CD4-positive, alpha-beta T cell treated with Interleukin-21 for 1 hour (primary cell): Measurements from ENCODE around the gene ZIC4.

ENCODE experiments used
- DNase-seq: peaks from one replicate; pipeline ENCODE4 v3.0.0-alpha.2; 2020

Gene ZIC4

DNA sequence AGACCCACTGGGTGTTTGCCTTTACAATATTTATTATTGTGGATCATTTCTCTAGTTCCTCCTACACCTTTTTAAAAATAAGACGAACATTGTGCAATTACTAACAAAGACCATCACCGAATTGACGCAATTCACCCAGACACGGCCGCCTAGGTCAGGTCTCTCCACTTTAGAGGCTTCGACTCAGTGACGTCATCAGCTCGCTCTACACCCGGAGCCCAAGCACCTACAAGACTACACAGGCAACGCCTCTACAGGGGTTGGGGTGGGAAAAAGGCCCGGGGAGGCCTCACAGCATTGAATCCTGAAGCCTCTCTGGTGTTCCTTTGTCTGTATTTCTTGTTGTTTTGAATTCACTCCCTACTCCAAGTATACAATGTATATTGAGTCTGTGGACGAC, 16.6 kb downstream of the ZIC4 start:
- no peak for DNase-seq

DNA sequence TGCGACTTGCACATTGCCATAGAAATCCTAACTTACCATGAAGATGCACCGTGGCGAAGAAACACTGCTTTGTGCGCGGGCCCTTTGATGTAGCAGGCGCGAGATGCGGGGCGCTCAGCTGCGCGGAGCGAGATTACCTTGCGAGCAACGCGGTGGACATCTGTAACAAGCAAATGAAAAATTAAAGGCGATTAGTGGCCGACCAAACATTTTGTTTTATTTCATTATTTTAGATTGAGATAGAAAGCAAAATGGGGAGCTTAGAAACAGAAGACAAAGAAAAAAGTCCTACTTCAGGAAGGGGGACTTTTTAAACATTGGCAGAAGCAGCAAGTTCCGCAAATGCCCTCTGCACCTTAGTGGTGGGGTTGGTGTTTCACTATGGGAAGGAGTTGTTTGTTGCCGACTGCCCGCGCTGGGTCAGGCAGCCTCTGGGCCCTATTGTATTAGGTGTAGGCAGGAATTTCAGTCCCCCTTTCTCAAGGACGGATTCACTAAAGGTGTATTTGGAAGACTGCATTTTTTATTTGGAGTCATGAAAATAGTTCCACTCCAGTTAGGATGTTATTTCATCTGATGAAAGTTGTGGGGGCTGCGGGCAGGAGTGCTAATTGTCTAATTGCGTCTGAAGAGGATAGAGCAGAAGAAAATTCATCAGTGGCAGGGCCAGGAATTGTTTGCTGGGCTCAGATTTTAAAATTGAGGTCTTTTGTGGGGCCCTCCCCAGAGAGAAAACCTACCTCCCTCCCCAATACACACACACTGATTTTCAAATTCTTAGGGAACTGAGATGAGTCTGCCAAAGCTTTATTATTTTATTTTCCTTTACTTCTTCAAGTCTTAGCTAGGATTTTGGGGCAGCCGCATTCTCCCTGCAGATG, 17.4 kb downstream of the ZIC4 start:
- no peak for DNase-seq

DNA sequence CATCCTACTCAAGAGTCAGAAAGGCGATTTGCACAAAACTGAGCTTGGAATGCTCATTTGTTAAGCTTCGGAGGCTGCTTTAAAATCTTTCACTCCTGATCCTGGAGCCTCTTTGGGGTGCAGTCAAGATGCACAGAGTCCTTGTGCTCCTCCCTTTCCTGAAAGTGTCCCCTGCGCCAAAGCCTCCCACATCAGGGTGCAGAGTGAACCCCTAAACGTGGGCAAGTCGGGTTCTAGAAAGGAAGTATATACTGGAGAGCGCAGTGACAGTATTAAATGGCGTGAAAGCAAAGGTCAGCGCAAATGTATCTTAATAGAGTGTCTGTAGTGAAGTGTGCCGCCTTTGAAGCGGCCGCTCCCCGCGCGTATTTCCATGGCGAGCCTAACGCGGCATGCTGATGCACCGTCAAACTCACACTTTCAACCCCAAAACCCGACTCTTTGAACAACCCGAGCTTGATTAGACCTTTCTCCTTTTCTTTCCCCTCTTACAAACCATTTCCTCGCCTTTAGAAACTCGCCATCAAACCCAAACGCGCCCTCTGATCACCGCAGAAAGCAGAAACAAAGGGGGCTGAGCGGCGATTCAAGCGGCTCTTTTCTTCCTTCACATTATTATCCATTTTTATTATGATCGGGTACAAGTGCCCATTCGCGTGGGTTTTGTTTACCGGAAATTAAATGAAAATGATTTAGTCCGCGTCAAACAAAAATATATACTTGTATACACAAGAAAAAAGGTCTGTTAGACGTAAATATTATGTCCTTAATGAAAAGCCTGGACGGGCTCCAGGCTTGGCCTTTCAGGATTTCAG, 18.3 kb downstream of the ZIC4 start:
- DNase-seq: no peak

DNA sequence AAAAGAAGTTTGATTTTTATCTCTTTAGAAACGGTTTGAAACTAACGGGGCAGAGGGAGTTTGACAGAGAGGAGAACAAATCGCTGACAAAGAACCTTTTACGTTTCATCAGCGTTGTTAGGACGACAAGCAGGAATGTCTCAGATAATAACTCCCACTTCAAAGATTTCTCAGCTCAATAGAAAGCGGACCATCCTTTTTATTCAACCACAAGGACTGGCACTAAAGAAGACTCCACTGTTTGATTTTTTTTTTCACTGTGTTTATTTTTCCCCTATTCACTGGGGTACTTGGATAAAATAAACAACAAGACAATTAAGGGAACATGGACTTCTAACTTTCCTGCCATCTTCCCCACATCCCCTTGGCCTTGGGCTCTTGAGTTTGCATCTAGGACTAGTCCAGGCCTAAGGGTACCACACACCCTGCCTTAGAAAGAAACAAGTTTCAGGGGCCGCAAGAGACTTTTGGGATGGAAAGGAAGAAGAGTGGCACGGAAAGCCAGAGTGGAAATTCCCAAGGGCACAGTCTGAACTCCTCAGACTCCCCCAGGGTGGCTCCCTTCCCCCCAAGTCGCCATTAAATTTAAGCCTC, 19.0 kb downstream of the ZIC4 start:
- DNase-seq: no peak

DNA sequence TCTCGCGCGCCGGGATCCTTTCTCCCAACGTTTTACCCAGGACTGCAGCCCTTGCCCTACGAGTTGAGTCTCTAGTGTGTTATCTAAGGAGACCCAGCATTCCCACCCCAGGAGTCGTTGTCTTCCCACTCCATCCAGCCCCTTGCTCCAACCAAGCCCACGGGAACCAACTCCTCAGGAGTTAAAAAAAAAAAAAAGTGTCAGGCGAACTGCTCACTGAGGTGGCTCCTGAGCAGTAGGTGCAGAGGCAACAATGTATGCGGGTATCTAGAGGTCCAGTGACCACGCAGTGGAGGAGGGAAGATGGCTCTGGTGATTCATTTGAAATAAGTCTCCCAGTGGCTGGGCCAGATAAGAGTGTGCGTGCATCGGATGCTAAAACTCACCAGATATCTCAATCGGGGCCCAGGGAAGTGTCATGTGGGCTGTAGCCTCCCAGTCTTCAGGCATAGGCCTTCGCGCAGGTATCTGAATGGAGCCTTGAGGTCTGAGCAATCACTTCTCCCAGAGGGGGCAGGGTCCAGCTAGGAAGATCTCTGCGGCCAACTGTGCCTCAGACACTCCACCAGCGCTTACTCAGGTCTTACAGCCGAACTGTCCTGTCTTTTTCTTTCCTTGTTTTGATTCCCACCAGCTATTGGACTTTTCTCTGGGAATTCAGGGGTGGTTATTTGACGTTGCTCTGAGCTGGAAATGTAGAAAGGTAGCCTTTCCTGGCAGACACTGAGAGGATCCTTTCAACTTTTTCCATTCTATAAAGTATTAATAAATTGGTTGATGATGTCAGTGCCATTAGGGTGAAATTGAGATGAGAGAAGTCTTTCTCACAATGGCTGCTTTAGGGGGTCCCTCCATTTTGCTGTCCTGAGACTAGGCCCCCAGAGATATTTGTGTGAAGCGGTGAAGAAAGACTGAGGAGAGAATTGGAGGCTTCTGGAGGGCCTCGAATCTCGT, 21.0 kb downstream of the ZIC4 start:
- DNase-seq: no peak

DNA sequence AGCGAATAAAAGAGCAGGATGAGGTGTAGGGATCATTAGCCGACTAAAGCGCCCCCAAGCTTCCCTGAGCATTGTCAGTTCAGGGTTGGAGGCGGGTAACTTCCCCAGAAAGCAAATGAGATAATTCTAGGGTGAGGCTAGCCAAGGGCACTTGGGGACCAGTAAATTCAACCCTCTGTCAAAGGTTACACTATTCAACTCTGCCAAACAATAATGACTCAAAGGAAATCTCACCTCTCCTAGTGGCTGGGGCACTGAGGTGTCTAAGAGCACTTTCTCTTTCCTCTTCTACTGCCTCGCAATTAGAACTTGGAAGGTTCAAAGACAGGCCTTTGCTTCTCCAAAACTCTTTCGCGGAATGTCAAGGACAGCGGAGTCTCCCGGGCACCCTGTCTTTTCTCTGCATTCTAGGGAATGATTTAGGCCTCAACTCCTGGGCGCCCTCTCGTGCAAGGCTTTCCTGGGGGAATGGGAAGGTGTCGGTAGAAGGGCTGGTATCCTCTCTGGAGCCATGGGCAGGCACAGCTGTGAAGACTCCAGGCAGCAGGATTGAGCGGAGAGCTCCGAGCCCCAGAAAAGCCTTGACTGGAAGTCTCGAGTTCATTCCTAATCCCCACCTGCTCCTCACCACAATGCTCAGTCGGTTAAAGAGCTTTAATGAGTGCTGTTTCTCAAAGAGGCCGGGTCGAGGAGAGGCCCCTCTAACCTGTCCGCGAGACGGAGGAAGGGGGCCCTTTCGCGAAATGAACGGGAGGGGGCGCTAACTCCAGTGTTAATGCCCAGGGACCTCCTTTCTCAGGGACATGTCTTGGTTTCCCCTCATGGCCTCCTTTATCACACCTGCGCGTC, 21.9 kb downstream of the ZIC4 start:
- DNase-seq: no peak

DNA sequence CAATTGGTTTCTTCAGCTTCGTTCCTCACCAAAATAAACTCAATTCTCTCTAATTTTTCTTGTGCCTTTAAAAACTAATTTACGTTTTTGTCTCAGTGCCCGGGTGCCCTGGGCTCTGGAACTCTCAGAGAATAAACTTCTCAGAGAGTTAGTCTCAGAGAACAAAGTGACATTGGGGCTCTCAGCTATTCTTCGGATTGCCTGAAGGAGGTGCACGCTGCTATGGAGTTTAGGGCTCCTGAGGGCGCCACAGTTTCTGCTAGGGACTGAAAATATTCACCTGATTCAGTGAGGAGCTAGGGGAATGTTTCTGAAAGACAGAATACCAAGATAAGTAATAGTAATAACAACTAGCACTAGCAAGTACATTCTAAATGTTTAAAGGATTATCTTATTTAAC, 22.7 kb downstream of the ZIC4 start:
- no peak for DNase-seq

DNA sequence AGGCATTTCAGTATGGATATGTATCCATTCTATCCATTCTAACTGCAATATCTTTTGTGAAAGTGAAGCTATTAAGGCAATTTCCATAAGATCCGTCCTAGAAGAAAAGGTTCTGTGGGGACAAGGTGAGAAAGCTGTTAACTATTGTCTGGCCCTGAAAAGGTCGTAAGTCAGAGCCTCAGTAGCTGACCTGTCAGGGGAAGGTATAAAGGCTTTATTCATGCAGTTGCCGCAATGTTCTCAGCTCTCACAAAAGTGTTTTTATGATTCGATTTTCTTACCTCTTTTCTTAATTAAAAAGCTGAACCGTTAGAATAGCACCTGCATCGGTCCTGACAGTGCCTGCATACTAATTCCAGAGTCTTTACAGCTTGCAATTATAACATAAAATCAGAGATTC, 24.7 kb downstream of the ZIC4 start:
- no peak for DNase-seq

DNA sequence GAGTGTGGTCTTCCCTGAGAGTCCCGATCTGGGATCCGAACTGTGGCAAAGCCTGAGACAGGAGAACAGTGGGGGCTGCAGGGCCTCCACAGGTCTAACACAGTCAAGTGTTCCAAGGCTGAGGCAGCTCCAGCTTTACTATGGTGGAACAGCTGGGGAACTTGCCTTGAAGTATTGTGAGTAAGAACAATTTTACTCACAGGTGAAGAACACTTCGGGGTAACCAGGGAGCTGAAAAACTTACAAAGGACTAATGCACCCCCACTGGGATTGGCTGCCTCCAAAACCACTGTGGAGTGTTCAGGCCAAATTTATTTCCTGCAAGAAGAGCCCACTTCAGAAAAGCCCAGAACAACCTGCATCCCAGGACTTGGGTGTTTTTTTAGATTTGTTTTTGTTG, 25.4 kb downstream of the ZIC4 start:
- DNase-seq: no peak

DNA sequence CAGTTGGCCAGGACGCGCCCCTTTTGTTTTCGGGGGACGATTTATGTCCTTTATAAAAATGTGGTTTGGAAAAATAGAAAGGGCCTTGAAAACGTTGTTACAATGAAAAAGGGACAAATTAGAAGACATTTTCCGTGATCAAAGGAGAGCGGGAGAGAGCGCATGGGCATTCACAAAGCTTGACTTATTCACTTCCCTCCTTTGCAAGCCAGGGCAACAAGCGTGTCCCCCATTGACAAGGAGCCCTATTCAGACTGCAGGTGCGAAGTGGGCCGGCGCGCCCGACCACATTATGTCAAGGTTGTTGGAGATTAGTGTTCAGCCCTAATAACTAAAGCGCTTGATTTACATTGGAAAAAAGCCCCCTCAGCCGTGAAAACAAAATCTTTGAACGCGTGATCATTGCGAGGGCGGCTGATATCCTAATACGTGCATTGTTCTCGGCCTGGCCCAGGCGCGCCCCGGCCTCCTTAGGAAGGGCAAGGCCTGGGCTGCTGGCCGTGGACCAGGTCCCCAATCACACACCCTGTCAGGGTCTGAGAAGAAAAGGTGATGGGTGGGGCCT, 25.9 kb downstream of the ZIC4 start:
- DNase-seq: no peak

DNA sequence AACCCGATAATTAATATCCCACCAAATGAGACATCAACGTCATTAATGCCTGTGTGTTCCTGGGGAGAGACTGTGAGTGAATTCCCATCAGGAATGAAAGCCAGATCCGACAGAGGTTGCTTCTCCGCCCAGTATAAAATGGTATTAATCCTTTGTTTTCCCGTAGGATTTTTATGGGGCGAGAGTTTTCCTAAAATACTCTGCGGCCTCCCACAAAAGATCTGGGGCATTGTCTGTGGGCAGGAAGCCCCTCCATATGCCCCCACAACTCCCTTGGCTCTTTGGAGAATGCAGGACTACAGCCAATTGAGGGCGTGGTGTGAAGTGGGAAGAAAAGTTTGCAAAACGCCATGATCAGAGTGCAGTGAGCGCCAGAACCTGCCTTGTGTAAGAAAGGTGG, 26.7 kb downstream of the ZIC4 start:
- no peak for DNase-seq

DNA sequence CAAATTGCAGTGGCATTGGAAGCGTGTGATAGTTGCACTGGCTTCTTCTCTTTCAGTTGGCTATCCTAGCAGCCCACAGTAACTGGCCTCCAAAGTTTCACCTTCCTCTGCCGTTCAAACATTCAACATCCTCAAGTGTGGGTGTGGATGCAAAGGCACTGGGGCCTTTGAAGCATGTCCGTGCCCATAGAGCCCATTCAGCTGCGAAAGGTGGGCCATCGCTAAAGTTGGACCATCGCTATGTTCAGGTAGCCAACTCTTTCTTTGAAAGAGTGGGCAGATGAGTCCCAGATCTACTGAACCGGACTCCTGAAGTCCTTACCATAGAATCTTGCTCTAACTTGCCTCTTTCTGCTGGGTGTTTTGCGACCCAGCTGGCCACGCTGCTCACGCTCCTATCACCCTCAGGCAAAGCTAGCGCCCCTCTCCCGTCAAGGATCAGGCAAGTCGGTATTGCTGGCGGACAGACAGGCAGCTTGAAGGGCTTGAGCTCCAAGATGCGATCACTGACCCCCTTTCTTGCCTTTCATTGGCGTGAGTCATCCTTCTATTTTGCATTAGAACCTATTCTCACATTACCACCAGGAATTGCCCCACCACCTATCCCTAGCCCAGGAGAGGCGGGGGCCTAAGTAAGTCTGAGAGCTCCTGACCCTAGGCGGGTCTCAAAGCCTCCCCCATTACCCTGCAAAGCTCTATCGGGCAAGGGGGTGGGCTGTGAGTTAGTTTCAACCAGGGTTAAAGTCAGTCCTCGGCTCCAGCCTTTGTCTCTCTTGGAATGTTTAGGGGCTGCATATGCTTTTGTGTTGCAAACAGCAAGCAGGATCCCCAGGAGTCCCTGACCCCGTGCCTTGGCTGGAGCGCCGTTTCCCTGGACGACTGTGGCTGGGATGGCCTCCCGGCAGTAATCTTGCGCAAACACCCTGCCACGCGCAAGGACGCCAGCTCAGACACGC, 28.7 kb downstream of the ZIC4 start:
- DNase-seq: no peak

DNA sequence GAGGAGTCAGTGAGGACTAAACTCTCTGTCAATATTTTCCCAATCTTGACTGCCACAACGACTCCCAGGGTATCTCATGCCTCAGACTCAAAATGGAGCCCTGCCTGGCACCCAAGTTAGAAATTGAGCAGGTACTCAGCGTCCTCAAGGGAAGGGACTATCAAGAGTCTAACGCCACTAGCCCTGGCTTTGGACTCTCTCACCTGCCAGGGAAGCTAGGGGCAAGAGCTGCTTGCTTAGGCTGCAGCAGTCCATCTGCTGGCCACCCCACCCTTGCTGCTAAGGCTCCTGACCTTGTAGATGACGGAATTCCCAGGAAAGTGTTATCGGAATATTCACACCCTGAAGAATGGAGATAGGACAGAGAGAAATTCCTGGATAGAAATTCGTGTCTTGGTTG, 33.0 kb downstream of the ZIC4 start:
- no peak for DNase-seq

DNA sequence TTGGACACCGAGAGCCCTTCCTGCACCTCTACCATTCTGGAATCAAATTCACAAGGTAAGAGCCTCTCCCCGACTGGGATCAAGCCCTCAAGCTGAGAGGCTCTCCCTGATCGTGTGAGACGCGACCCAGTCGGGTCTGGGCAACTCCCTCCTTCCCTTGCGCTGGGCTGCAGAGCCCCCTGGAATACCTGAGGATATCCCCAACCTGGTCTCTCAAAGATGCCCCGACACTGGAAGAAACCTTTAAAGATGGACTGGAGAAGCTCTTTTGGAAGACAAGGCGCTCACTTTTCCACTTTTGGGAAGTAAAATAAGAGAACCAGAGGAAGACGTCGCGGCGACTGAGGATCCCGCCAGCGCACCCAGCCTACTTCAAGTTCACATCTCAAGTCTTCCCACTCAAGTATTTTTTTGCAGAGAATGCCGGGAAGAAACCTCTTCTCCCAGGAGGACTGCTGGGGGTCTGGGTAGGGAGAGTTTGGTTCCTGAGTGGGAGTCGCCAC, 33.8 kb downstream of the ZIC4 start:
- no peak for DNase-seq

DNA sequence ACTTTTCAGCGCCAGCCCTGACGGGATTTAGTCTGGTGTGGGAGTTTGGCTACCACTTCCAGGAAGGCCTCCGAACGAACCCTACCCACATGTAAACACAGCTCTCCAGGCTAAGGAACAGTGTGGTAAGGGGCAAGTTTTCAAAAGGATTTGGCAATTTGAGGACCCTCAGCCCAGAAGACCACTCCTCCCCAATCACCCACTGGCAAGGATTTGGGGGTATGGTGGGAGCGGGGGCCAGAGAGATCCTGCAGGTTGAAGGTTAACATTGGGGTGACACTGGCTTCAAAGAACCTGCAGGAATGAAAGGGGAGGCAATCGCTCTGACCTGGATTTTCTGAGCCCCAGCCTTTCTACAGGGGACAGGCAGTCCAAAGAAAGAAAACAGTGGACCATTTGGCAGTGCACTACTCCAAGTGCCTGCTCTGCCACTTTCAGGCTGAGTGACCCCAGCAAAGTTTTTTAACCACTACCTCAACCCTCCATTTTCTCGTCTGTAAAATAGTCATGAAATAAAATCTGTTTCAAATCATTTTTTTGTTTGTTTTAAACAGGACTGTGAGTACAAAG, 34.5 kb downstream of the ZIC4 start:
- DNase-seq: no peak

DNA sequence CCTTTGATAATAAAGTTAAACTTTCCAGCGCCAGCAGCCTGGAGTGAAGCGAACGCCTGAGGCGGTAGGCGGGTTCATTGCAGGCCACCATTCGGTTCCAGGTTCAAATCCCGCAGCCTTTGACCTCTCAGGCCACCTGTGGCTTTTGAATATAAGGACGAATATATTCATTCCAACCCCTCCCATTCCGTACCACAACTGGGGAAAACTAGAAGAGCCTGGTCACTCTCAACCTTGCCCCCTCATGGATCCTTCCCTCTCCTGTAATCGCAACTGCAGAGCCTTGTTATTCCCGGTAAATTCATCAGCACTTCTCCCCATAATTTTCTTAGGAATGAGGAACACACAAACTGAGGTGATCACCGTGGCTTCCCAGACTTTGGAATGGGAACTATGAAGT, 35.2 kb downstream of the ZIC4 start:
- no peak for DNase-seq

DNA sequence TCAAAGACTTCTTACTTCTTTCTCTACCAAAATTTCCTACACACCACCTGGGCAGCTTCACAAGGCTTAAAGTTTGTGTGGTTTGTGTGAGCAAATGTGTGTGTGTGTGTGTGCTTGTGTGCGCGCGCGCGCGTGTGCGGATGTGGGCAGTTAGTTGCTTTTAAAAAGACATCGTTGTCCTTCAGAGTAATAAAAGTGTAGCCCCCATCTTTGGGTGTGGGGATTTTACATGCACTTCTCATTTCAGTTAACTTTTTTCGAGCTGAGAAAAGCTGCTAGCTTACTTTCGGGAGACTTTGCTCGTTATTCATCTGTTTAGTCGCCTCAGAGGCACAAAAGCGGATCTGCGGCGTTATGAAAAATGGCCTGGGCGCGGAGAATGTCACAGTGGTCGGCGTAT, 36.0 kb downstream of the ZIC4 start:
- DNase-seq: no peak

DNA sequence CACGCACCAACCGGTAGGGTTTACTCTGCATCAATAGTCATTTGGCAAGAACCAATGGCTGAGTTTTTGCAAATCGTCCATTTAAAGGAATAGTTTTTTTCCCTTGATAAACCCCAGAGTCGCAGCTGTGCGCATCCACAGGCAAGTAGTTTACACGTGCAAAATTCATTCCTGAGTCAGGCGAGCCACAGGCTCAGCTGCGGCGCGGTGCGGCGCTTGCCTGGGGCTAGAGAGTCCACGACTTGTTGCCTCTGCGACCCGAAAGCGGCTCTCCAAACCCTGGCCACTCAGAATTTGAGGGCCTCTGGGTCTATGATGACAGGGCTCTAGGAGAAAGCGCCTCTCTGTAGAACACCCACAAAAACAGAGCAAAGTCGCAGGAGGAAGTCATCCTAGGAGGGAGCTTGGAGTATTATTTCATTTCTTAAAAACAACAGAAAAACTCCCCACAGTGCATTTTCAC, 36.7 kb downstream of the ZIC4 start:
- DNase-seq: no peak

DNA sequence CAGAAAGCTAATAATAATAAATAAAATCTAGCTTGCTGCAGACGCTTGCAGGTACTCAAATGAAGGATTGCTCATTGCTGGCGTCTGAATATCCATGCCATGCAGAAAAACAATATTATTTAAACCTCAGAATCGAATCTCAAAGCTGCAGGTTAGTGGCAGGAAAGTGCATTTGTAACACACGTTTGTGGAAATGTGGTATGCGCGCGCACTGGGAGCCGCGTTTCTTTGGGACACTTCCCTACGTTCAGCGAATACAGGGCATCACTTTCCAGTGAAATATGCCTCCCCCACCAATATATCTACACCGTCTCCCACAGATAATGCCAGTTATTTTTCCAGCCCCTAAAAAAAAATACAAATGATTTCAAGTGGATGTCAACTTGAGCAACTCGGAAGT, 37.1 kb downstream of the ZIC4 start:
- no peak for DNase-seq
